ENCODE measurements around the gene HTT. TPM values are rescaled to one million over a fixed set of nuclear protein-coding genes. Genes with fewer than 3 reads are reported as not detected.
A peak's percentile ranks its signal among the peaks of the same experiment; 100 is the strongest.

The HTT gene
- total and polyA plus RNA-seq, 4 donors, result 8.6 to 39.8 (median 16.4) TPM

DNA sequence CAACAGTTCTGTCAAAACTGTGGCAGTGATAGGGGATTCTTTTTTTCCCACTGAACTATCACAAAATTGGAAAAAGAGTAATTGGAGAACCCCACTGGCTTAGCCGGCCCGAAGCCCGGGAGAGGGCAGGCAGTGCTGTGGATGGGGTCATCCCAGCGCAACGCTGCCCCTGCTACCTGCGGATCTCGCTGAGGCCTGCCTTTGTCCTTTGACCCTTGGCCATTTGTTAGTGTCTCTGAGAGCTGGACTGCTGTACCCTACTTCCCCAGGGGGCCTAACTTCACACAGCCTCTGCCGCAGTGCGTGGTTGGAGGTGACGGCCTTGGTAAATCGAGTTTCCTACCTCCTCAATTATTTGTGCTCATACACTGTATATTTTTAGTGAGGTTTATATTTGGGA, 131.5 kb downstream of the HTT start (continued):
- no peak for TF ChIP-seq CTCF (IDR thresholded peaks at IDR 0.05; ENCODE audit: low read depth, low read length, missing input control)
- TF ChIP-seq, protein P1, sequence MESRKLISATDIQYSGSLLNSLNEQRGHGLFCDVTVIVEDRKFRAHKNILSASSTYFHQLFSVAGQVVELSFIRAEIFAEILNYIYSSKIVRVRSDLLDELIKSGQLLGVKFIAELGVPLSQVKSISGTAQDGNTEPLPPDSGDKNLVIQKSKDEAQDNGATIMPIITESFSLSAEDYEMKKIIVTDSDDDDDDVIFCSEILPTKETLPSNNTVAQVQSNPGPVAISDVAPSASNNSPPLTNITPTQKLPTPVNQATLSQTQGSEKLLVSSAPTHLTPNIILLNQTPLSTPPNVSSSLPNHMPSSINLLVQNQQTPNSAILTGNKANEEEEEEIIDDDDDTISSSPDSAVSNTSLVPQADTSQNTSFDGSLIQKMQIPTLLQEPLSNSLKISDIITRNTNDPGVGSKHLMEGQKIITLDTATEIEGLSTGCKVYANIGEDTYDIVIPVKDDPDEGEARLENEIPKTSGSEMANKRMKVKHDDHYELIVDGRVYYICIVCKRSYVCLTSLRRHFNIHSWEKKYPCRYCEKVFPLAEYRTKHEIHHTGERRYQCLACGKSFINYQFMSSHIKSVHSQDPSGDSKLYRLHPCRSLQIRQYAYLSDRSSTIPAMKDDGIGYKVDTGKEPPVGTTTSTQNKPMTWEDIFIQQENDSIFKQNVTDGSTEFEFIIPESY (IDR thresholded peaks at IDR 0.05), result peak; percentile 45

GRCh38 chr4:3206439-3207100, 132.1 kb downstream of the HTT start:
- Histone ChIP-seq H3K4me1 (ENCODE audit: control insufficient read depth in 4 of 4, insufficient read depth in 4 of 4, low read length in 3 of 4) (peaks cover 8 to 57% (median 46%) of the 10 kb centered on the region in 4 donors), H3K9ac (ENCODE audit: low read depth in 1 of 2, low read length in 2 of 2) (peak overlapping the region in 1 of 2 donors; percentile 14), H3K27me3 (ENCODE audit: control insufficient read depth in 4 of 4, insufficient read depth in 4 of 4, low read length in 3 of 4) (no peaks in the 10 kb centered on the region), H3K36me3 (ENCODE audit: control insufficient read depth in 4 of 4, insufficient read depth in 3 of 4, low read depth in 1 of 4, low read length in 3 of 4) (peaks cover 2 to 20% (median 16%) of the 10 kb centered on the region in 4 donors), H3K4me3 (ENCODE audit: low read depth in 1 of 3, low read length in 3 of 3) (no peak overlapping the region), H3K27ac (ENCODE audit: low read depth in 1 of 2, low read length in 2 of 2) (peak overlapping the region; percentile 79 to 82), H3K9me3 (ENCODE audit: control insufficient read depth in 4 of 4, low read length in 3 of 4) (no peaks in the 10 kb centered on the region)
- TF ChIP-seq YY1 (IDR thresholded peaks at IDR 0.05), result no peak
- TF ChIP-seq NR2F2 (IDR thresholded peaks at IDR 0.05), result no peak
- no peak for TF ChIP-seq GABPA (IDR thresholded peaks at IDR 0.05 in 1 of 2, conservative IDR thresholded peaks at IDR 0.05 in 1 of 2)
- TF ChIP-seq SP1 (IDR thresholded peaks at IDR 0.05), result no peak
- TF ChIP-seq RXRA (IDR thresholded peaks at IDR 0.05), result no peak
- TF ChIP-seq, protein P1 (IDR thresholded peaks at IDR 0.05), result no peak
- no peak for TF ChIP-seq REST (IDR thresholded peaks at IDR 0.05)
- no peak for TF ChIP-seq ATF3 (IDR thresholded peaks at IDR 0.05)
- no peak for TF ChIP-seq TAF1 (conservative IDR thresholded peaks at IDR 0.05)
- no peak for TF ChIP-seq CTCF (IDR thresholded peaks at IDR 0.05; ENCODE audit: low read depth, low read length, missing input control)
- no peak for TF ChIP-seq RAD21 (IDR thresholded peaks at IDR 0.05)
- whole genome bisulfite sequencing, result 92% methylated on average over 18 of the region's 18 CpGs
- no peak for DNase-seq (ENCODE audit: low spot score)
